Measurements from ENCODE around the gene RPL37. TPM values are rescaled to one million over a fixed set of nuclear protein-coding genes. Genes with fewer than 3 reads are reported as not detected.
"Not testable (repeated sequence)": the region's sequence is repeated elsewhere in the genome, so short reads cannot be mapped to it uniquely, and the experiment has no call there.

The RPL37 gene
- total and polyA plus RNA-seq, 11 donors = 32.7 to 898 (median 613) TPM

DNA sequence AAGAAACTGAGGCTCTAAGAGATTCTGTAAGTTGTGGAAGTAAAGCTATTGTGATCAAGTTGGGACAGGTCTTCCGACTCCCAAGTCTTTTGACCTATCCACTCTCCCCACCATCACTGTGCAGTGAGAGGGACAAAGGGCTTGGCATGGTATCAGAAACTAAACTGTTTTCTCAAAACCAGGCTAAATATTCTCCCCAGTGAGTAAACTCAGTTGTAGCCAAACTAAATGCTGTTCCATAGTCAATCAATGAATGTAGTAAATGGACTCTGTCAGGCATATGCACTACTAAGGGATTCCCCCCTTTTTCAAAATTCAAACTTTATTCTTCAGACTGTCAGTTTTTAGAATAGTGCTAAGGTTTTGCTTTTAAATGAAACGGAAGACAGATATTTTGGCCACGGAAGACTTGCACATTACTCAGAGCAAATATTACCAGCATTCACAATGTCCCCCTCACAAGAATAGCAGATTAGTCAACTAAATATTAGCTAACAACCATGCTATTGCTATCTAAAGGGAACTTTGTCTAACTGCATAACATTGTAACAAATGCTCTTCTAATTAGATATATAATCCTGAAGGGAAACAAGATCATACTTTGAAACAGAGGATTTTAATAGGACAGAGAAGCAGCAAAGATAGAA, 44.0 kb downstream of the RPL37 start:
- WGBS, 4 donors = 49 to 63% (median 60%) methylated on average over 3 of the region's 3 CpGs
- TF ChIP-seq, protein P1, sequence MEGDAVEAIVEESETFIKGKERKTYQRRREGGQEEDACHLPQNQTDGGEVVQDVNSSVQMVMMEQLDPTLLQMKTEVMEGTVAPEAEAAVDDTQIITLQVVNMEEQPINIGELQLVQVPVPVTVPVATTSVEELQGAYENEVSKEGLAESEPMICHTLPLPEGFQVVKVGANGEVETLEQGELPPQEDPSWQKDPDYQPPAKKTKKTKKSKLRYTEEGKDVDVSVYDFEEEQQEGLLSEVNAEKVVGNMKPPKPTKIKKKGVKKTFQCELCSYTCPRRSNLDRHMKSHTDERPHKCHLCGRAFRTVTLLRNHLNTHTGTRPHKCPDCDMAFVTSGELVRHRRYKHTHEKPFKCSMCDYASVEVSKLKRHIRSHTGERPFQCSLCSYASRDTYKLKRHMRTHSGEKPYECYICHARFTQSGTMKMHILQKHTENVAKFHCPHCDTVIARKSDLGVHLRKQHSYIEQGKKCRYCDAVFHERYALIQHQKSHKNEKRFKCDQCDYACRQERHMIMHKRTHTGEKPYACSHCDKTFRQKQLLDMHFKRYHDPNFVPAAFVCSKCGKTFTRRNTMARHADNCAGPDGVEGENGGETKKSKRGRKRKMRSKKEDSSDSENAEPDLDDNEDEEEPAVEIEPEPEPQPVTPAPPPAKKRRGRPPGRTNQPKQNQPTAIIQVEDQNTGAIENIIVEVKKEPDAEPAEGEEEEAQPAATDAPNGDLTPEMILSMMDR (IDR thresholded peaks at IDR 0.05) = no peak
- no peak for TF ChIP-seq POLR2A (IDR thresholded peaks at IDR 0.05)
- DNase-seq = no peak
- H3K27ac ChIP-seq = peak overlapping the region in 1 of 12 donors; percentile 2
- intact Hi-C loops (cut with DNase I) = no loop called here
- peaks cover 8 to 55% (median 24%) of the 10 kb centered on the region in 12 donors for H3K4me1 ChIP-seq
- peak in 1 of 4 donors; percentile 32 for ATAC-seq
- H3K4me3 ChIP-seq = no peak overlapping the region
- H3K9me3 ChIP-seq = peaks cover 0 to 12% (median 2%) of the 10 kb centered on the region in 12 donors
- no peaks in the 10 kb centered on the region for H3K27me3 ChIP-seq
- peaks cover 0 to 7% (median 0%) of the 10 kb centered on the region in 9 donors for H3K36me3 ChIP-seq

DNA sequence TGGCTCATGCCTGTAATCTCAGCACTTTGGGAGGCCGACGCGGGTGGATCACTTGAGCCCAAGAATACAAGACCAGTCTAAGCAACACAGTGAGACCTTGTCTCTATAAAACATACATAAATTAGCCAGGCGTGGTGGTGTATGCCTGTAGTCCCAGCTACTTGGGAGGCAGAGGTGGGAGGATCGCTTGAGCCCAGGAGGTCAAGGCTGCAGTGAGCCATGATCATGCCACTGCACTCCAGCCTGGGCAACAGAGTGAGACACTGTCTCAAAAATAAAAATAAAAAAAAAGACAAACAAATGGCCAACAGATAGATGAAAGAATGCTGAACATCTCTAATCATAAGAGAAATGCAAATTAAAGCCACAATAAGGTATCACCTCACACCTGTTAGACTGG, 46.1 kb downstream of the RPL37 start:
- H3K9me3 ChIP-seq = peaks cover 0 to 12% (median 2%) of the 10 kb centered on the region in 12 donors
- H3K36me3 ChIP-seq; H3K4me3 ChIP-seq; H3K27ac ChIP-seq; ATAC-seq; DNase-seq; intact Hi-C loops (cut with DNase I); H3K27me3 ChIP-seq: not testable (repeated sequence)
- 95 to 99% (median 97%) methylated on average over 5 of the region's 5 CpGs for WGBS, 4 donors
- peaks cover 8 to 55% (median 16%) of the 10 kb centered on the region in 12 donors for H3K4me1 ChIP-seq

DNA sequence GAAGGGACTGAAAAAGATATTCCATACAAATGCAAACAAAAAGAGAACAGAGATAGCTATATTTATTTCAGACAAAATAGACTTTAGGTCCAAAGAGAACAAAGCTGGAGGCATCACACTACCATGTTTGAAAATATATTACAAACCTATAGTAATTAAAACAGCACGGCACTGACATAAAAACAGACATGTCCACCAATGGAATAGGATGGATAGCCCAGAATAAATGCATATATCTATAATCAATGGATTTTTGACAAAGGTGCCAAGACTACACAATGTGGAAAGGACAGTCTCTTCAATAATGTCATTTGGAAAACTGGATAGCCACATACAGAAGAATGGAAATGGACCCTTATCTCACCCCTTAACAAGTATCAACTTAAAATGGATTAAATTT, 47.0 kb downstream of the RPL37 start:
- DNase-seq = no peak
- H3K36me3 ChIP-seq = peaks cover 0 to 7% (median 0%) of the 10 kb centered on the region in 9 donors
- peaks cover 8 to 57% (median 18%) of the 10 kb centered on the region in 12 donors for H3K4me1 ChIP-seq

DNA sequence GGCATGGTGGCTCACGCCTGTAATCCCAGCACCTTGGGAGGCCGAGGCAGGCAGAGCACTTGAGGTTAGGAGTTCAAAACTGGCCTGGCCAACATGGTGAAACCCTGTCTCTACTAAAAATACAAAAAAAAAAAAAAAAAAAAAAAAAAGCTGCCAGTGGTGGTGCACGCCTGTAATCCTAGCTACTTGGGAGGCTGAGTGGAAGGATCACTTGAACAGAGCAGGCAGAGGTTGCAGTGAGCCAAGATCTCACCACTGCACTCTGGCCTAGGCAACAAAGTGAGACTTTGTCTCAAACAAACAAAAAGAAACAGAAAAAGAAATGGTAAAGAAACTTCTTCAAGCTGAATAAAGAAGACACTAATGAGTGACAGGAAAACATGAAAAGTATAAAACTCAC, 48.4 kb downstream of the RPL37 start:
- Histone ChIP-seq H3K9me3 (peaks cover 0 to 12% (median 2%) of the 10 kb centered on the region in 12 donors), H3K4me1 (peaks cover 8 to 57% (median 20%) of the 10 kb centered on the region in 12 donors)
- intact Hi-C loops (cut with DNase I); H3K27ac ChIP-seq; H3K36me3 ChIP-seq; ATAC-seq; H3K4me3 ChIP-seq; H3K27me3 ChIP-seq; DNase-seq: not testable (repeated sequence)
- WGBS, 4 donors = 93 to 98% (median 98%) methylated on average over 3 of the region's 3 CpGs

More for the DNA sequence above, 47.0 kb downstream of the RPL37 start:
- H3K4me3 ChIP-seq = no peak overlapping the region
- ATAC-seq = no peak
- WGBS, 4 donors = 98 to 99% (median 98%) methylated on average over 1 of the region's 1 CpG
- no peak for TF ChIP-seq POLR2A (IDR thresholded peaks at IDR 0.05)
- TF ChIP-seq, protein P1 (IDR thresholded peaks at IDR 0.05) = no peak
- H3K27ac ChIP-seq = no peak overlapping the region
- H3K27me3 ChIP-seq = no peaks in the 10 kb centered on the region
- intact Hi-C loops (cut with DNase I) = no loop called here
- peaks cover 0 to 12% (median 2%) of the 10 kb centered on the region in 12 donors for H3K9me3 ChIP-seq

DNA sequence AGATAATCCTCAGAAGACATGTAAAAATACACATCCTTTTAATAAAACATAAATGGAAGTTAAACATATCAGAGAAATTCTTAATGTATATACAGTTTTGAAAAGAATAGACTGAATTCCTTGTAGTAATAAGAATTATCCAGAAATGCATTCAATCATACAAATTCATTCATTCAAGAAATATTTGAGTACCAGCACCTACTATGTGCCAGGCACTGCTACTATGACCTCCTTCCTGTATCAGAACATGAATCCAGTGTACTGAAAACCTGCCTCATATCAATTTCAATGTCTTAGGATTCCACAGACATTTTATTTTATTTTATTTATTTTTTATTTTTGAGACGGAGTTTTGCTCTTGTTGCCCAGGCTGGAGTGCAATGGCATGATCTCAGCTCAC, 50.1 kb downstream of the RPL37 start:
- no peaks in the 10 kb centered on the region for H3K27me3 ChIP-seq
- TF ChIP-seq, protein P1 (IDR thresholded peaks at IDR 0.05) = no peak
- TF ChIP-seq POLR2A (IDR thresholded peaks at IDR 0.05) = no peak

More for the DNA sequence above, 50.1 kb downstream of the RPL37 start:
- Histone ChIP-seq H3K4me3 (no peak overlapping the region), H3K4me1 (peaks cover 0 to 53% (median 14%) of the 10 kb centered on the region in 12 donors), H3K27ac (no peak overlapping the region), H3K36me3 (peaks cover 0 to 7% (median 0%) of the 10 kb centered on the region in 9 donors), H3K9me3 (peaks cover 0 to 12% (median 2%) of the 10 kb centered on the region in 12 donors)
- intact Hi-C loops (cut with DNase I) = no loop called here
- DNase-seq (no peak), ATAC-seq (no peak)
- 78 to 89% (median 82%) methylated on average over 1 of the region's 1 CpG for WGBS, 4 donors

Data from heart left ventricle (tissue), 16 donors.